ENCODE data around the gene PCED1B.
"Not testable (repeated sequence)": the region's sequence is repeated elsewhere in the genome, so short reads cannot be mapped to it uniquely, and the experiment has no call there.

PCED1B gene

DNA sequence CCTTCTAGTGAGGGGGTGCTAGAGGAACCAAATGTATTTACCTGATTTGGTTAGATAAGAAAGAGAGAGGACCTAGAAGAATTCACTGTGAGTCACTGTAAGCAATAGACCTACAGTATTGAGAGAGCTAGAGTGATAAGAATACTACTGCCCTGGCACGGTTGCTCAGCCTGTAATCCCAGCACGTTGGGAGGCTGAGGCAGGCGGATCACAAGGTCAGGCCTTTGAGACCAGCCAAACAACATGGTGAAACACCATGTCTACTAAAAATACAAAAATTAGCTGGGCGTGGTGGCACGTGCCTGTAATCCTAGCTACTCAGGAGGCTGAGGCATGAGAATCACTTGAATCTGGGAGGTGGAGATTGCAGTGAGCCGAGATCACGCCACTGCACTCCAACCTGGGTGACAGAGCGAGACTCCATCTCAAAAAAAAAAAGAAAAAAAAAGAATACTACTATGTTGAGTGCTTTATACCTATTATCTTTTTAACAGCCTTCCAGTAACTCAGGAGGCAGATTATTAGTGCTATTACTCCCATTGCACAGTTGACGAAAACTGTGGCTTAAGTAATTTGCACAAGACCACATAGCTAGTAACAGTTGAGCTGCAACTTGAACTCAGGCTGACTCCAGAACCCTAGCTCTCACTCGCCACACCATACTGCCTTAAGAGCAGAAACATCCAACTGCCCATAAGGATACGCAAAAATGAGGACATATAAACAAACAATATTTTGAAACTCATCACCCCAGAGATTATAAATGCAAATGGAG lies 102.9 kb downstream of the PCED1B start:
- FAIRE-seq = not testable (repeated sequence)

DNA sequence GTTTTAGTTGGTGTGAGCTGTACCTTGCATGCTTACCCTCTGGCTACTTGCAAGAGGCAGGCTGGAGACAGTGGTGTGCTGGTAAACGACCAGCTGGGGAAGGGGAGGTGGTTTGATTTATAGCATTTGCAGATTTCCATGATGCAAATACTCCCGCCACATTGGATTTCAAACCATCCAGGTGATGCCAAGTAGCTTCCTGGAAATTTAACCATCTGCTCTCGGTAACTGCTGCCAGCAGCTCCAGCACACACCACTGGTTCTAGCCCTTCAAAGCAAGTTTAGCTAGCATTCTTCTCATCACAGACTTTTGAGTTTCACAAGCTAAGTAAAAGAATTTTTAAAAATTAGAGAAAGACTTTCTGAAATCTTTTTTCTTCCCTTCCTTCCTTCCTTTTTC lies 104.8 kb downstream of the PCED1B start:
- no peak for FAIRE-seq

DNA sequence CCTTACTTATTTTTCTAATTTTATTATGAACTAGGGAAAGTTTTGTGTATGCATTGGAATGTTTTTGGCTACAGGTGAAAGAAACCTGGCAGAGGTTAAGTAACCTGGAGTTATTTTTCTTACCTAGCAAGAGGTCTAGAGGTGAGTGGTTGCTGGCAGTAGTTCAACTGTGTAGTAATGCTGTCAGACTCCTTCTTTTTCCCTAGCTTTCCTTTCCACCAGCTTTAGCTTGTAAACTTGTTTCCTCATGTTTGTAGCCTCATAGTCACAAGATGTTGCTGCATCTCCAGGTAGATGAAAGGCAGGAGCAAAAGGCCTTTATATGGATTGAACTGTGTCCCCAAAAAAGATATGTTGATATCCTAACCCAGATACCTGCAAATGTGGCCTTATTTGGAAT lies 105.4 kb downstream of the PCED1B start:
- no peak for FAIRE-seq

DNA sequence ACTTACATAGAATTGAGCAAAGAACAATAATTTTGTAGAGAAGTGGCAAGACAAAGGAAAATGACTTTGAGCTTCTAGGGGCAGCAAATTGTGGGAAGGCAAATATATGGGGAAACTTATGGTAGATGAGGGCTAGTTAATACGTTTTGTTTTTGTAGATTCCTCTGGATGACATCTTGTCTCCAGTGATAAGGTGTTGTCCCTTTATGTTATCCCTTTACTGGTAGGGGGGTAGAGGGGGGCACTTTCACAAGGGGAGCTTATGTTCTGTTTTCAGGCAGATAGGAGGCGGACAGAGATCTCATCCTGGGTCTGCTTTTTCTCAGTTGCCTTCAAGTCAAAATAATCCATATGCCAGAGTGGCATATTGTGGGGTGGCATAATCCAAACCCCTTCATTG lies 106.8 kb downstream of the PCED1B start:
- FAIRE-seq = no peak

DNA sequence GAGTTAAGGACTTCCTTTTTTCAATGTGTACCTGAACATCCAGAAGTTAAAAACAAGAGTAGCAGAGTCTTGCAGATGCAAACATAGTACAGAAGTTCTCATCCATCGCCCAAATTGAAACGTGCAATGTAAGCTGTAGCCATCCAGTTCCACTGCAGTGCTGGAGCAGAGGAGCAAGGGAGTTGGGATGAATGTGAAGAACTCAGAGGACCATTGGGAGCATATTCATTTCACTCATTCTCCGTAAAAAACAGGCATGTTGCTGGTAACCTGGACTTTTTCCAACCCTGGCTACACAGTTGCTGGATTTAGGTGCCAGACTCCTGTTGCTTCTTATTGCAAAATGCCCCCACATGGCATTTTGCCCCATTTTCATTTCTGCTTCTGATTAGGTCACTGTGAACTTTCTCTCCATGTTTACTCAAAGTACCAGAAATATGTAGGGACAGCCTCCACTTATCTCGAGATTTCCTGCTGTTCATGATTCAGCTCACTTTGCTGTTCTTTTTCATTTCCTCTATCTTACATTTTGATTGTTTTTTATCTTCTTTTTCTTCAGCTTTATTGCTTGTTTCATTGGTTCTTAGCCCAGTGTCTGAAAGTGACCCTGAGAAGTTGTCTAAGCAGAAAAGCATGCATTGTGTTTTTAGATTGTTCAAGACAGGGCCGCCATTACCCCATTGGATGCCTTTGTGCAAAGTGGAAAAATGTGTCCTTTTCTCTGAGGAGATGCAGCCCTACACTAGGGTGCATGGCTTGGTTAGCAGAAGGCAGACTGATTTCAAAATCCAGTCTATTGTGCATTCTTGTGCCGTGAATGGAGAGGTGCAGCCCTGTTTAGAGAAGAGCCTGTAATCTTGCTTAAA lies 109.4 kb downstream of the PCED1B start:
- FAIRE-seq = no peak

DNA sequence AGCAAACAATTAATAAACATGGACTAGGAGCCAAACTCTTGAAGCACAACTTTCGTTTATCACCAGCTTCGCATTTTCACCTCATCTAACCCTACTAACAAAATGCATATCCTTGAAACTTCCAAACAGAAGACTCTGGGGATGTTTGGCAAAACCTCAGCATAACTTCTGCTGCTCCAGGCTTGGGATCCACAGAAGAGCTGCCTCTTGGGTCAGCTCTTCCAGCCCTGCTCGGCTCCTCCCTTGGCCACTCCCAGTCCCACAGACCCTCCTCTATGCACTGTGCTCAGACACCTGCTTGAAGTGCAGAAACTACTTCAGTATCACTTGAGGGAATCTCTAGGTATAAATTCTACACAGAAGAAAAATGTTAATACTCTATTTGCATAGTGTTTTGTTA lies 110.3 kb downstream of the PCED1B start:
- FAIRE-seq = no peak

DNA sequence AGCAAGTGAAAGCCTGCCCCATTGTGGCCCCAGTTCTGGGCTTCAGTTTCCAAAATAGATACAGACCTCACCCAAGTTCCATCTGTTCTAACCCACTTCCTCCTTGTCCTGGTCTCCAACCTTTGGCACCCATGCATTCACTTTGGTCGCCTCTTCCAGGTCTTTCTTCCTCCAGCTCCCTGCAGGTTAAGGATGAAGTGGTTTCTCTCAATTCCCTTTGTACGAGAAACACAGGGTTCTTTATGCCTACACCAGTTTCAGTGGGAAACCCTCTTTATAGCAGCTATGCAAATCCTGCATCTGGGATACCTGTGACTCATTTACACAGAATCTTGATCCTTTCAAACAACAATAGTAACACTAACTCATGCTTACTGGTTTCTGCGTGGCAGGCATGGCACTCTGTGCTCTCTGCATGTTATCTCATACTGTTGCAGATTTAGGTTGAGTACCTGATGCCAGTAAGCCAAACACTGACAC lies 110.9 kb downstream of the PCED1B start:
- no peak for FAIRE-seq

DNA sequence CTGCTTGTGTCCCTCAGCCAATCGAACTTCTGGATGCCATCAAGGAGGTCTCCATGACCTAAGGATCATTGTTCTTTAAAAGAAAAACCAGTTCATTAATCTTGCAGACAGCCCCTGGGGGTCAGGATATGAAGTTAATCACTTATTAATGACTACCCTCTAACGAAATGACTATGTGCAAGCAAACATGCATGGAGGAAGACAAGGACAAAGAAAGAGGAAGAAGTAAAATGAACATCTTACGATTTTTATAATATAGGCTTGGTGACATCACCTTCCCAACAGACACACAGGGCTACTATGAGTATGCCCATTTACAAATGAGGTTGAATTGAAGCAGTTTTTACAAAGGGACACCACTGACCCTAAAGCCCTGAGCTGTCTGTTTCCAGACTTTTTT lies 111.5 kb downstream of the PCED1B start:
- FAIRE-seq = no peak

DNA sequence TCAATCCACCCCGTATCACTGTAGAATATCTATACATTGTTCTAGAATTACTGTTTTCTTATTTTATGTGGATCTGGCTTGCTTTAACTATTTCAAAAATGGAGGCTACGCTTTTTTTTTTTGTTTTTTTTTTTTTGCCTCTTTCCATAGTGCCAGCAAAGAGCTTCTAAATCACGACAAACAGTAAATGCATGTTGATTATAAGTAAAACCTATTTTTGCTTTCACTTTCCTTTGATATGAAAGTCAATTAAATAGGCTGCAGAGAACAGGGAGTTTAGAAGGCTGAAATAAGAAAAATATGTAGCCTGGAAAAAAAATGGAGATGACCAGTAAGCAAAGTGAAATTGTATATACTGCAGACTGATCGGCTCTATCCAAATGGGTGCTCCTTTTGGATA lies 112.6 kb downstream of the PCED1B start:
- FAIRE-seq = no peak

DNA sequence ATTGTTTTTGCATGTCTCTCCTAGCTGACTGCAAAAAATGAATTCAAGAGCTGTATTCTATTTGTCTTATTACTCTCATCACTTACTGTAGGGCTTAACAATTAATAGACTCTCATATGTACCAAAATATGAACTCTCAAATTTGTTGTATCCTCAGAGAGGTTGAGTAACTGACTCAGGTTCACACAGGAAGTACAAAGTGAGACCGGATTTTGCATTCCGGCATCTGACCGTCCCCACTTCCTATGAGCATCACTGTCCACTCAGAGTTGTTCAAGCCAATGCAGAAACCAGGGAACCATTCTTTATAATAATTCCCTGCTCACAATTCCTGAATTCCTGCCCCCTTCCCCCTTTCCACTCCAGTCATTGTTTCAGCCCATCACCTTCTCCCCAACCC lies 113.6 kb downstream of the PCED1B start:
- no peak for FAIRE-seq

DNA sequence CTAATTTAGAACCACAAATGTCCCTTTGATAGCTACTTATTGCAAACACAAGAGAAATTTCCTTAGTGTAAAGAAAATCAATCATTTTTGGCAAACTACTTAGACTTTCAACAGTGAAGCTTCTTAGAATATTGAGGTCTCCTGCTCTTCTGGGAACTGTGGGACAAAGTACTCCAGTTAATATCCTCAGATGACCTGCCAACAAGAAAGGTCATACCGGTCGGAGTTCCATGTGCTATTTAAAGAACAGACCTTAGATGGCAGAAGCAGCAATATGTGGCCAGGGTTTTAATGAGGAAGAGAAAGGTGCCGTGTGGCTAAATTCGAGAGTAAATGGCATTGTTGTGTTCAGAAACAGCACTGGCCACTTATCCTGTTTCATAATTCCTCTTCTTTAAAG lies 115.1 kb downstream of the PCED1B start:
- no peak for FAIRE-seq

DNA sequence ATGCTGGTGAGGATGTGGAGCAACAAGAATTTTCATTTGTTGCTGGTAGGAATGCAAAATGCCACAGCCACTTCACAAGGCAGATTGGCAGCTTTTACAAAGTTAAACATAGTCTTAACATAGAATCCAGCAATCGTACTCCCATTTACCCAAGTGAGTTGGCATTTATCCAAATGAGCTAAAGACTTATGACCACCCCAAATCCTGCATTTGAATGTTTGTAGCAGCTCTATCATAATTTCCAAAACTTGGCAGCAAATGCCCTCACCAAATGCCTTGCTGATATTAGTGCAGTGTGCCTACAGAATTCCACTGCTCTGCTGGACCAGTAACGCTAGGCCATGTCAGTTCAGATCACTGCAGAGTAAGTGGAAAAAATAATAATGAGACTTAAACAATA lies 121.0 kb downstream of the PCED1B start:
- FAIRE-seq = no peak

DNA sequence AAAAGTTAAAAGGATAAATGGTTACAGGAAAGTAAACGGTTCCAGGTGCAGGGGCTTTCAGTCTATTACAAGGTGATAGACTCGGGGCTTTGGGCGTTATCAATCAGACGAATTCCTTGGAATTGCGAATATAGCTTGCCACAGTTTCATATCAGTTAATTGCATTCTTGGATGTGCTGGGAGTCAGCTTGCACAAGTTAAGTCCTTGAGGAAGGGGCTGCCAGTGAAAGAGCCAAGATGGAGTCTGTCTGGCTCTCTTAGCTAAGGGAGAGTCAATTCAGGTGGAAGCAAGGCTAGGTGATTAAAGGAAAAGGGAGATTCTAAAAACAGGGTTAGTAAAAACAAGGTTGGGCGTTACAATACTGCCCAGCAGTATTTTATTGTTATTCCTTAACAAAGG lies 121.8 kb downstream of the PCED1B start:
- not testable (repeated sequence) for FAIRE-seq

DNA sequence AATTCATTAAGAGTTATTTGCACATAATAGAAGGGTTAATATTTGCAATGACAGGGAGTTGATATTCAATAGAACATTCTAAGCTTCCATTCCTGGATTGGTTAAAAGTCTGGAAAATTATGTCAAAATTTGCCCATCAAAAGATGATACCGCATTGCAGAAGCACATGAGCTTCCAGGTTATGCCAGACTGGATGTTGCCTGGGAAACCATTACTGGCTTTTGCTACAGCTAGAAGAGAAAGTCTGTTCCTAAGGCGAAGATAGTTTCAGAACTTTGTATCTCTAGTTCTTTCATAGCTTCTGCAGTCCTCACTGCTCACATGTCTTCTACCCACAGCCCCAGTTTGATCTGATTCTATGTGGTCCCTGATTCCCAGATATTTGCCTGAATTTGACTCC lies 122.8 kb downstream of the PCED1B start:
- no peak for FAIRE-seq

DNA sequence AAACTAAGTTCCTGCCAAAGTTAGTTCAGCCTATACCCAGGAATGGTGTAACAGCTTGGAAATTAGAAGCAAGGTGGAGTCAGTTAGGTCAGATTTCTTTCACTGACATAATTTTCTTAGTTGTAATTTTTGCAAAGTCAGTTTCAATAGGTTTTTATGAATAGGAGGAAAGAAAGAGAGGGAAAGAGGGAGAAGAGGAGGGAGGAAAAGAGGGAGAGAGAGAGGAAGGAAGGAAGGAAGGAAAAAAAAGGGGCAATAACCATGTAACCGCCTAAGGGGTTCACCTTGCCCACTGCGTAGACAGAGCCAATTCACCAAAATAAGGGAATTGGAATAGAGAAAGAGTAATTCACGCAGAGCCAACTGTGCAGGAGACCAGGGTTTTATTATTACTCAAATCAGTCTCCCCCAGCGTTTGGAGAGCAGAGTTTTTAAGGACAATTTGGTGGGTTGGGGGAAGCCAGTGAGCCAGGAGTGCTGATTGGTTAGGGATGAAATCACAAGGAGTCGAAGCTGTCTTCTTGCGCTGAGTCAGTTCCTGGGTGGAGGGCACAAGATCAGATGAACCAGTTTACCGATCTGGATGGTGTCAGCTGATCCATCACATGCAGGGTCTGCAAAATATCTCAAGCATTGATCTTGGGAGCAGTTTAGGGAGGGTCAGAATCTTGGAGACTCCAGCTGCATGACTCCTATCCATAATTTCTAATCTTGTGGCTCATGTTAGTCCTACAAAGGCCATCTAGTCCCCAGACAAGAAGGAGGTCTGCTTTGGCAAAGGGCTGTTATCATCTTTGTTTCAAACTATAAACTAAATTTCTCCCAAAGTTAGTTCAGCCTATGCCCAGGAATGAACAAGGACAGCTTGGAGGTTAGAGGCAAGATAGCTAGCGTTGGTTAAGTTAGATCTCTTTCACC lies 126.4 kb downstream of the PCED1B start:
- FAIRE-seq = no peak

DNA sequence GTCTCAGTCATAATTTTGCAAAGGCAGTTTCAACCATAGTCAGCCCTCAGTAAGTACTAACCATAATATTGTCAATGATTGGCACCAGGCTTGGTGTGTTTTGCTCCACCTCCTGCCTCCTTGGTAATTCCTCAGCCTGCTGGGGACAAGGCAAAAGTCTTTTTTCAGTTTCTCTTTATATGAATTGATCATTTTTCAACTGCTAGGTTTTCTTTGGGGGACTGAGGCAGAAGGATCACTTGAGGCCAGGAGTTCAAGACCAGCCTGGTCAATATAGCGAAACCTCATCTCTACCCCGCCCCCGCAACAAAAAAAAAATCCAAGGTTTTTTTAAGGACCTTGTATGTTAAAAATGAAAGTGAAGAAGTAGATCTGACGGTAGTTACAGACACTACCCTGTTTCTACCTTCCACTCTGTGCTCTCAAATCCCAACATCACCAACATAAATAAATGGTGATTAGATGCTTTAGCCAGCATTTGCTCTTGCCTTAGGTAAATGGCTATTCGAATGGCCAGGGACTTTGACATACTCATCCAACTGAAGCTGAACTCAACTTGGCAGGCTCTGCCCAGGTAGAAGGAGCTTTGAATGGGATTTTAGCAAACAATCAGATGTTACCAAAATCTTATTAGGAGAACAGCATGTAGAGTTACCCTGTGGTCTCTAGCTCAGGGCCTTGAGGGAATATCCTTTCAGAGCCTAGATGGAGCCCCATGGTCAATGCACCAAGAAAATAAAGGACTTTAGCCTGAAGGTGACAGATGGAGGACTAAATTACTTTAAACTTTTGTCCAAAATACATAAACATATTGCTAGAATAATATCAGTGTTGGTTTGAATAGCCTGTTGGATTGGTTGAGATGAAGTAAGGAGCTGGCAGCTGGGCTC lies 127.3 kb downstream of the PCED1B start:
- FAIRE-seq = no peak

DNA sequence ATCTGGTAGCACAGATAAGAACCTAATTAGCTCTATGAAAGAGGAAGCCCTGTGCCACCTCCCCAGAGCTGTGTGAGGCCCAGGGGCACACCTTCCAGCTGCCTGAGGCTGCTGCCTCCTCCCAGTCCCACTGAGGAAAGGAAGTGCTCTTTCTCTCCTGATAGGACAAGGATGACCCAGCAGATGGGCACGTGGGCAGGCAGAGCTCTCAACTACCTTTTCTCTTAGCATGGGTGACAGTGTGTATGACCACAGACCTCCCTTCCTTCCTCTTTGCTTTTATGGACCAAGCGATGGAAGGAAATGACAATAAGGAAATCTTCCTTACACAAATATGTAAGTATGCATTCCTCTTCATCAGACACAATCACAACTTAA lies 127.9 kb downstream of the PCED1B start:
- FAIRE-seq = no peak

DNA sequence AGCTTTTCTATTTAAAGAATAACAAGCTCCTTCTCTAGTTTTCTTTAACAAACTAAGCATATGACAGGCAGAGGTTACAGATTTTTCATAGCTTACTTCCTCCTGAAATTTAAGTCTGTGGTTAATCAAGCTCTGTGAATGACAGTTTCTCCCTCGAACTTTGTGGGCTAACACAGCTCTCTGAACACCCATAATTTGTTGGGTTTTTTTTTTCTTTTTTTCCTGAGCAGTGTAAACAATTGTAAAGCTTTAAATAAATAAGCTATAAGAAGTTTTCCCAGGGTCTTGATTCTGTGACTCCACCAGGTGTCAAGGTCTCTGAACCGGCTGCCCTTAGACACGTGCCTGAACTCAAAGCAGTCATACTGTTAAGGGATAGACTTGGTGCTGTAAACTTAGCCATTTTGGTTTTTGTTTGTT lies 128.4 kb downstream of the PCED1B start:
- peak; percentile 21 for FAIRE-seq

DNA sequence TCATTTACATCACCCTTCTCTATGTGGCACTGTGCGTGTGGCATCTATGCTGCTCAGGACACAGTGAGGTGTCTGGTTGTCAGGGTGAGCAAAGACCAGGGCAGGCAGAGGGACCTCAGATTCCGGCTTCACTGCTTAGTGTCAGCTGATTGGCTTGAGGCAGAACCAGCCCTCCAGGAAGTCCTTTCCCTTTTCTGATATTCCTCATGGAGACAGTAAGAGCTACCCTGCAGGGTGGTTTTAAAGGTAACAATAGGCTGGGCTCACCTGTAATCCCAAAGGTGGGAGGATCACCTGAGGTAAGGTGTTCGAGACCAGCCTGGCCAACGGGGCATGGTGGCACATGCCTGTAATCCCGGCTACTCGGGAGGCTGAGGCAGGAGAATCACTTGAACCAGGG lies 129.6 kb downstream of the PCED1B start:
- FAIRE-seq = no peak

DNA sequence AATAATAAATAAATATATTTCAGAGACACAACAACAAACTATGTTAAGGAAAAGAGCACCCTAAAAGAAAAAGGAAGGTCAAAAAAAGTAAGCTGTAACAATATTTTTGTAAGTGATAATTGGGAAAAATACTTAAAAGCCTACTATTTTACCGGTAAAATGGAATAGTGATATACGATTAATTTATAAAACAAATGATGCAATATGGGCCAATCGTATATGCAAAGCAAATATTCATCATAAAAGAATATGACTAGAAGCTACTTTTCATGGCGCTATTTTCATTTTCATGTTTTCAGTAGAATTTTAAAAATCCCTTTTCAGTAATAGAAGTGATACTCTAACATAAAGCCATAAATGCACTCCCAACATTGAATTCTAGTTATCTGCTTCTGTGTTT lies 131.4 kb downstream of the PCED1B start:
- no peak for FAIRE-seq

DNA sequence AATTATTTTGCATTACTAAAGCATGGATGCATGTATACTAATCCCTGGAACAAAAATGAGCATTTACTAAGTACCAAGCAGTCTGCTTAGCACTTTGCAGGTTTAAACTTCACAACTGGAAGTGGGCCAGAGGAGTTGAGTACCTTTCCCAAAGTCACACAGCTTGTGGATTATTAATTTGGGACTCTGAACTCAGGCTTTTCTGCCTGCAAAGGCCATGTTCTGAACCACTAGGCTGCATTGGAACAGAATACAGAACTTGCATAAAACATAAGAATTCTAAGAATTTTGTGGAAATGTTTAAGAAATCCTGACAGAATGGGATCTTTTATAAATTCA lies 133.2 kb downstream of the PCED1B start:
- no peak for FAIRE-seq

DNA sequence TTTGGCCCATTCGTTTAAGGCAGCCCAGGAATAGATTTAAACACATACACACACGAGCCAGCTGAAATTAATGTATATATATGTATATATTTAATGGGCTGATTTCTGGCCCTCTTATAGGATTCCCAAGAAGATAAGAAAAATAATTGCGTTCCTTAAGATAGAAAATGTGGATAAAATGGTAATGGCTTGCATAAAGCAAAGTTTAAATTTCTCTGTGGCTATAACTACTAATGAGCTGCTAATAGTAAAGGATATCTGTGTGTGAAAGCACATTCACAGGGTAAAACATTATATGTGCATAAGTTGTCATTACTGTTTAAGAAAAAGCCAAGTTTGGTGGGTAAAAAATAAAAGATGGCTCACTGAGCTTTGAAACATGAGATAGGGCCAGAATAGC lies 134.0 kb downstream of the PCED1B start:
- FAIRE-seq = no peak
